Smooth muscle cell (in vitro differentiated cells): Measurements from ENCODE around the gene INTS14. TPM values are rescaled to one million over a fixed set of nuclear protein-coding genes. Genes with fewer than 3 reads are reported as not detected.
A peak's percentile ranks its signal among the peaks of the same experiment; 100 is the strongest.

Source experiments
- DNase-seq: peaks from one replicate; lab custom pipeline; 2025; ENCODE audit not compliant: unreplicated experiment; lab: John Stamatoyannopoulos, UW
- H2AFZ ChIP-seq: fragments of 200-600 bp; sonication (generic); 2 replicates; pipeline ENCODE4 v1.6.0; 2016; ENCODE audit warnings: antibody characterized with exemption, low read depth, mild to moderate bottlenecking
- H3F3A ChIP-seq: fragments of 200-600 bp; sonication (generic); 2 replicates; pipeline ENCODE4 v1.6.0; 2017; ENCODE audit warnings: antibody characterized with exemption, low read depth
- H3K27ac ChIP-seq: fragments of 200-600 bp; sonication (generic); 2 replicates; pipeline ENCODE4 v1.5.1; 2016; ENCODE audit warnings: low read depth, mild to moderate bottlenecking
- H3K27me3 ChIP-seq: fragments of 200-600 bp; sonication (generic); 2 replicates; pipeline ENCODE4 v1.6.1; 2016; ENCODE audit warnings: low read depth, mild to moderate bottlenecking
- H3K36me3 ChIP-seq: fragments of 200-600 bp; sonication (generic); 2 replicates; pipeline ENCODE4 v1.5.1; 2016; ENCODE audit warnings: low read depth
- H3K4me1 ChIP-seq: fragments of 200-600 bp; sonication (generic); 2 replicates; pipeline ENCODE4 v1.5.1; 2016; ENCODE audit warnings: low read depth
- H3K4me2 ChIP-seq: fragments of 200-600 bp; sonication (generic); 2 replicates; pipeline ENCODE4 v1.6.0; 2016; ENCODE audit warnings: mild to moderate bottlenecking
- H3K4me3 ChIP-seq: fragments of 200-600 bp; sonication (generic); 2 replicates; pipeline ENCODE4 v1.5.1; 2016; ENCODE audit warnings: mild to moderate bottlenecking
- H3K79me2 ChIP-seq: fragments of 200-600 bp; sonication (generic); 2 replicates; pipeline ENCODE4 v1.6.0; 2016; ENCODE audit warnings: low read depth, mild to moderate bottlenecking
- H3K9ac ChIP-seq: fragments of 200-600 bp; sonication (generic); 2 replicates; pipeline ENCODE4 v1.6.0; 2016; ENCODE audit warnings: low read depth
- H3K9me3 ChIP-seq: fragments of 200-600 bp; sonication (generic); replicated peaks from 2 replicates; pipeline ENCODE4 v1.5.1; 2016; ENCODE audit warnings: low read depth
- H4K20me1 ChIP-seq: fragments of 200-600 bp; sonication (generic); 2 replicates; pipeline ENCODE4 v1.6.0; 2016; ENCODE audit warnings: low read depth
- WGBS: methylation state at CpG from one replicate; pipeline ENCODE4 v1.1.7; 2016; ENCODE audit warnings: low lambda C conversion rate; 5-methylcytosine and 5-hydroxymethylcytosine counted together
- polyA plus RNA-seq: library from polyadenylated mRNA; unstranded; fragments of >200 nt; fragmentation: Nextera tagmentation; extraction: Ambion mirVana; gene quantifications from 2 replicates; pipeline ENCODE4 v1.2.1, GENCODE V29; 2016
- total RNA-seq: library from RNA; depleted of rRNA; stranded (reverse); fragments of >200 nt; gene quantifications from 2 replicates; pipeline ENCODE4 v1.2.3, GENCODE V29; 2014
- TF ChIP-seq, protein P1 (sequence below): fragments of 200-600 bp; sonication (generic); IDR thresholded peaks from 2 replicates; pipeline ENCODE4 v1.5.1; 2017; ENCODE audit warnings: borderline replicate concordance, mild to moderate bottlenecking, antibody characterized with exemption; ENCODE audit not compliant: insufficient read depth, poor library complexity, severe bottlenecking

The INTS14 gene
- total and polyA plus RNA-seq, 2 experiments from 2014 or later = 18.3 to 22.5 TPM

DNA sequence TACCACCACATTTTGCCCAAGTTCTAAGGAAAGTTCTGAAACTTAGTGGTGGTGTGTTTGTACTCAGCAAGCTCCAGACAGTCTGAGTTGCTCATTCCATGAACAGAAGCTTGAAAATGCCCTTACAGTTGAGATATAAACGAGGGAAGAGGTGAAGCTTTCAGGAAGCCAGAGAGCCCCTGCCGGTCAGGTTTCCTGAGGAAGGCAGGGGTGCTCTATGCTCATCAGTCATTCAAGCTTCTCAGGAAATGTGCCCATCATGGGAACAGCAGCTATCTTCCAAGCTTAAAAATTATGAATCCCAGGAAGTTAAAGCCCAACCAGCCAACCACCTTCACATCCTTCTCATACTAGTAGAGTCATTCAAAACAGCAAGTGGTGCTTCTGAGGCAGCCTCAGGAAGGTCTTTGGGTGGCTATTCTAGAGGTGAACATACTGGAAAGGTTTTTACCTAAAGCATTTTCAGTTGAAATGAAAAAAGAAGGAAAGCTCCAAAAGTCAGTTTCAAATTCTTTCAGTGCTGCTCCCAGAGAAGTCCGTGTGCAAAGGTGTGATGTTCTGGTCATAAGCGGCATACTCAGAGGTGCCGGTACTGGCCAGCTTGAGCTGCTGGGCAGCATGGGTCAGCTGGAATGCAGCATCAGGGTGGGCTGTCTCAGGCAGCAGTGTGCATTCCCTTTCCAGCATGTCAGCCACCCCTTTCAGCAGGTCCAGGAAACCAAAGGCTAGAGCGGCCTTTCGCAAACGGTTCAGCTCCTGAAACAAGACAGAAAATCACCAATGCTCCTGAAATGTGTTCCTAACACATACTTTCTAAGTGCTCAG is 31.8 kb downstream of the INTS14 start:
- H3K4me3 ChIP-seq = no peak overlapping the region
- 88% methylated on average over 8 of the region's 8 CpGs for WGBS
- no peak for DNase-seq
- H3K27me3 ChIP-seq = no peaks in the 10 kb centered on the region
- H3K4me2 ChIP-seq = no peak overlapping the region
- TF ChIP-seq, protein P1, sequence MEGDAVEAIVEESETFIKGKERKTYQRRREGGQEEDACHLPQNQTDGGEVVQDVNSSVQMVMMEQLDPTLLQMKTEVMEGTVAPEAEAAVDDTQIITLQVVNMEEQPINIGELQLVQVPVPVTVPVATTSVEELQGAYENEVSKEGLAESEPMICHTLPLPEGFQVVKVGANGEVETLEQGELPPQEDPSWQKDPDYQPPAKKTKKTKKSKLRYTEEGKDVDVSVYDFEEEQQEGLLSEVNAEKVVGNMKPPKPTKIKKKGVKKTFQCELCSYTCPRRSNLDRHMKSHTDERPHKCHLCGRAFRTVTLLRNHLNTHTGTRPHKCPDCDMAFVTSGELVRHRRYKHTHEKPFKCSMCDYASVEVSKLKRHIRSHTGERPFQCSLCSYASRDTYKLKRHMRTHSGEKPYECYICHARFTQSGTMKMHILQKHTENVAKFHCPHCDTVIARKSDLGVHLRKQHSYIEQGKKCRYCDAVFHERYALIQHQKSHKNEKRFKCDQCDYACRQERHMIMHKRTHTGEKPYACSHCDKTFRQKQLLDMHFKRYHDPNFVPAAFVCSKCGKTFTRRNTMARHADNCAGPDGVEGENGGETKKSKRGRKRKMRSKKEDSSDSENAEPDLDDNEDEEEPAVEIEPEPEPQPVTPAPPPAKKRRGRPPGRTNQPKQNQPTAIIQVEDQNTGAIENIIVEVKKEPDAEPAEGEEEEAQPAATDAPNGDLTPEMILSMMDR = no peak
- no peaks in the 10 kb centered on the region for H4K20me1 ChIP-seq
- peaks cover 9% of the 10 kb centered on the region for H3K36me3 ChIP-seq
- peaks cover 8% of the 10 kb centered on the region for H3K4me1 ChIP-seq
- H3F3A ChIP-seq = peaks cover 2% of the 10 kb centered on the region
- peak overlapping the region; percentile 88 for H3K27ac ChIP-seq
- no peaks in the 10 kb centered on the region for H3K79me2 ChIP-seq
- H3K9ac ChIP-seq = no peak overlapping the region
- H3K9me3 ChIP-seq = no peaks in the 10 kb centered on the region
- no peak overlapping the region for H2AFZ ChIP-seq

GRCh38 chr15:65577129-65577996 is 33.6 kb downstream of the INTS14 start:
- TF ChIP-seq, protein P1 = no peak
- no peak for DNase-seq
- no peak overlapping the region for H3K4me3 ChIP-seq
- H3K4me2 ChIP-seq = no peak overlapping the region
- no peak overlapping the region for H3K27ac ChIP-seq
- no peaks in the 10 kb centered on the region for H3K79me2 ChIP-seq
- H3K36me3 ChIP-seq = peaks cover 1% of the 10 kb centered on the region
- H4K20me1 ChIP-seq = no peaks in the 10 kb centered on the region
- H2AFZ ChIP-seq = no peak overlapping the region
- H3F3A ChIP-seq = no peaks in the 10 kb centered on the region
- peaks cover 8% of the 10 kb centered on the region for H3K4me1 ChIP-seq
- WGBS = 87% methylated on average over 6 of the region's 6 CpGs
- H3K9me3 ChIP-seq = no peaks in the 10 kb centered on the region
- no peaks in the 10 kb centered on the region for H3K27me3 ChIP-seq
- H3K9ac ChIP-seq = no peak overlapping the region

DNA sequence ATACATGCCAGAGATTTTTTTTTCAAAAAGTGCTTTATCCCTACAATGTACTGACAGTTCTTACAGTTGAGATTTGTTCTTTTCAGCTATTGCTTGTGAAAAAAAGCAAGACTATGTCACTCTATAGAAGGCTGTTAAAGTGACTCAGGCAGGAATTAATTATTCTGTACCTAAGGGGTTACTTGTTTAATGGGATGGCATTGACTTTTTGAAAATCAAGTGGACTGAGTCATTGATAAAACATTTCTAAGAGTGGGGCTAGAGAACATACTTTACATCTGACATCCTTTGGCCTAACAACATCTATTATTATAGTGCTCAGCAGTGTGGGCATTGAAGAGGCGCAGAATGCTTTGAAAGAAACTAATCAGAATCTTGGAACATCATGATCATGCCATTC is 34.3 kb downstream of the INTS14 start:
- Histone ChIP-seq H2AFZ (no peak overlapping the region), H3K9me3 (no peaks in the 10 kb centered on the region), H3K36me3 (peaks cover 6% of the 10 kb centered on the region), H3K4me3 (no peak overlapping the region), H3K79me2 (no peaks in the 10 kb centered on the region), H3K4me1 (peaks cover 8% of the 10 kb centered on the region), H3K27ac (no peak overlapping the region), H3F3A (no peaks in the 10 kb centered on the region), H3K9ac (no peak overlapping the region), H3K27me3 (no peaks in the 10 kb centered on the region), H3K4me2 (no peak overlapping the region), H4K20me1 (no peaks in the 10 kb centered on the region)
- no peak for DNase-seq
- TF ChIP-seq, protein P1 = no peak
- WGBS = 96% methylated on average over 1 of the region's 1 CpG
